ENCODE measurements around the gene TBC1D14.
"Not testable (repeated sequence)": the region's sequence is repeated elsewhere in the genome, so short reads cannot be mapped to it uniquely, and the experiment has no call there.

The TBC1D14 gene

DNA sequence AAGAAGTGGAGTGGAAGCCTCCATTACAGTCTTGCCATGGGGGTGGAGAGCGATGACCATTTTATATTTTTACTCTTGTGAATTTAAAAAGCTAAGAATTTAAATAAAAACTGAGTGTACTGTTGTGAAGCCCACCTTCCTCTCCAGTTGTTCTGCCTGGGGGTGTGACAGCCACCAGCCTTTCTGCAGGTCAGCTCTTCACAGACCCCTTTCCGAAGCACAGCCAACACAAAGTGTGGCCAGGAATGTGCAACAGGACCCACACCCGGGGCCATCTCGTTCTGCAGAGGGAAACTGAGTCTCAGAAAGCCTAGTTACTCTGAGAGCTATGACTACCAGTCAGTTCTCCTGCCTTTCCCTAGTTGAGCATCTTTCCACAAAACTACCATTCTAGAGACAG is 156.9 kb downstream of the TBC1D14 start:
- no peak for DNase-seq

DNA sequence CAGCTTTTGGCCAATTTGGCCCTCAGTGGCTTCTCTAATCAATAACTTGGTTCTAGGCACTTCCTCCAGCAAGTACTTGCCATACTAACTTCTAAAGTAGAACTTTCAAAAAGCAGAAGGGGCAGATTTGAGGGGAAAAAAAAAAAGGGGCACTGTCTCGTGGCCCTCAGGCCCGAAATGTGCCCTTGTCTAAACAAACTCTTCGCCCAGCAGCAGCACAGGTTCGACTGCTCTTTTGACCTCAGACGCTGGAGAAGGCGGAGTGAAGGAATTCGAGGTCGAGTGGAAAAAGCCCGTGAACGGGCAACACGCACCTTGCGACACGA is 157.5 kb downstream of the TBC1D14 start:
- DNase-seq = peak in 1 of 4 experiments; percentile 63

DNA sequence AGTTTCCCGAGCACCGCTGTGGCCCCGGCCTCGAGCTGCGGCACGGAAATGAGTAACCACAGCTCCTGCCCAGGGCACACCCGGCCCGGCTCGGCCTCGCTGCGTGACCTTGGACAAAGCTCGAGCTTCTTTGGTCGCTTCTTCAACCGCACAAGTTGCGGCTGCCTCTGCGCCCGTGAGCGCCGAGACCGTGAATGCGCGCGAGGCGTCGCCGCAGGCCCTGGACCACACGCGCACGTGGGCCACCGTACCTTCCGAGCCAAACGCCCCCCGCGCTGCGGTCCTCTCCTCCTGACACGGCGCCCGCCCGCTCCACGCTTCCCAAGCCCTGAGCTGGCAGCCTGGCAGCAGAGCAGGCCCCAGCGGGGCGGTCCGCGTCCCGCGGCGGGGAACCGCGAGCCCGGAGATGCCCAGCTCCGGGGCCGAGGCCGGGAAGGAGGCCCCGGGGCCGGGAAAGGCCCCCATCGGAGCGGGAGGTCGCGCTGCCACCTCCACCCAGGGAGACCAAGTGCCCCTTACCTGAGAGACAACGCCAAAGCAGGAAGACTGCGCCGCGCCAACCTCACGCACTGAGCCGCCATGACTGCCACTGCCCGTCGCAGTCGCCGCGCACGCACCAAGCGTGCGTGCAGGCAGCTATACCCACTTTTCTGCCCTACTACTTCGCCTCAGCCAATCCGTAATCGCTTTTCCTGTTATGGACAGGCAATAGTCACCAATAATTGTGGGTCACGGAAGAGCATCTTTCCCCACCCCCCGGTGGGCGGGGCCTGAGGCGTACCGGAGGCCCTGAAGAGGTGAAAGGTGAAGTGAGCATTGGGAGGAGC is 158.0 kb downstream of the TBC1D14 start, which contains the start of gene GRPEL1:
Gene GRPEL1 (minus strand): TSS at position 613 of the 827 bp plus-strand sequence. CDS start 32 bp downstream, at position 581.
- peak; percentile 100 for DNase-seq

- DNase-seq = no peak
Measured at GRCh38 chr4:7068279-7068842, 158.7 kb downstream of the TBC1D14 start.

DNA sequence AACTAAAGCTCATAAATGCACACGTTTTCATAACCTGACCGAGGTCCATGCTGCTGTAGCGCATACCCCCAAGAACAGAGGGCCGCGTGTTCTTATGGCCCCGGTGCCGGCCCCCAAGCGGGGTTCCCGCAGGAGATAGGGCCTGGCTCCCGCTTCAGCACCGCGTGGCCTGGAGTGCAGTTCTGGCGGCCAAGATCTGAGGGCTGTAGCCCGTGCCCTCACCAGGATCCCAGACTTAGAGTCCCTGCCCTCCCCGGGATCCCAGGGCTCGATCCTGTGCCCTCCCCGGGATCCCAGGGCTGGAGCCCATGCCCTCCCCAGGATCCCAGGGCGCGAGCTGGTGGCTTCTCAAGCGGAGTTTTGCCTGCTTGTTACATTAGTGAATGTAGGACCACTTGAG is 159.3 kb downstream of the TBC1D14 start:
- peak in 1 of 4 experiments; percentile 44 for DNase-seq

DNA sequence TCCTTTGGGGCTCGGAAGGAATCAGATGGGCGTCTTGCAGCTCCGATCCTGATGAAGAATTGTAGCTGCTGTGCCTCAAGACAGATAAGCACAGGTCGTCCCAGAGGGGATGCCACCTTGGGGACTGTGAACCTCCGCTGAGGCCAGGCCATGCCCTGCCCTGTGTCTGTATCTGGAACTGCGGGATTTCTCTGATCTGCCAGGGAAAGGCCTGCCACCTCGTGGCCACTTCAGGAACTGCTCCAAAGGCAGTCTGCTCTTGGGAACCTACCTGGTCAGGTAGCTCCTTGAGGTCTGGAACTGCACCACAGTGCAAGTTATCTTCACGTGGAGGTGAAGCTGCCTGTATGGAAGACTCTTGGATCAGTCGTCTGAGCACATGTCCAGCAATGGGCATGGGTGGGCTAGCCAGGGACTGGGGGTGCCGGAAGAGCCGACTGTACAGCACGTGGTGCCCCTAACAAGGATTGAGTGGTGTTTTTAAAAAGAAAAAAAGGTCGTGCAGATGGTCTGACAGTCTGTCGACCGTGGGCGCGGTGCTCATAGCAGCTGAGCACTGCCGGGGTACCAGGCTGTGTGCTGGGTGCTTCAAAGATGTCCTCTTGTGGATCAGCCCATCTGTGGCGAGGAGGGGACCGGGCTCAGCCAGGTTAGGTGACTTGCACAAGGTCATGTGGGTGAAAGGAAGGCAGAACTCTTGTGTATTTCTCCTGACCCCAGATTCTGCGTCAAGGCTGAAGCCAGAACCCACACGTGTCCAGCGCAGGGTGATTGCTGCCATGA is 161.3 kb downstream of the TBC1D14 start:
- peak; percentile 87 to 91 (median 88) for DNase-seq

GRCh38 chr4:7073059-7073458 is 163.4 kb downstream of the TBC1D14 start:
- DNase-seq = no peak

DNA sequence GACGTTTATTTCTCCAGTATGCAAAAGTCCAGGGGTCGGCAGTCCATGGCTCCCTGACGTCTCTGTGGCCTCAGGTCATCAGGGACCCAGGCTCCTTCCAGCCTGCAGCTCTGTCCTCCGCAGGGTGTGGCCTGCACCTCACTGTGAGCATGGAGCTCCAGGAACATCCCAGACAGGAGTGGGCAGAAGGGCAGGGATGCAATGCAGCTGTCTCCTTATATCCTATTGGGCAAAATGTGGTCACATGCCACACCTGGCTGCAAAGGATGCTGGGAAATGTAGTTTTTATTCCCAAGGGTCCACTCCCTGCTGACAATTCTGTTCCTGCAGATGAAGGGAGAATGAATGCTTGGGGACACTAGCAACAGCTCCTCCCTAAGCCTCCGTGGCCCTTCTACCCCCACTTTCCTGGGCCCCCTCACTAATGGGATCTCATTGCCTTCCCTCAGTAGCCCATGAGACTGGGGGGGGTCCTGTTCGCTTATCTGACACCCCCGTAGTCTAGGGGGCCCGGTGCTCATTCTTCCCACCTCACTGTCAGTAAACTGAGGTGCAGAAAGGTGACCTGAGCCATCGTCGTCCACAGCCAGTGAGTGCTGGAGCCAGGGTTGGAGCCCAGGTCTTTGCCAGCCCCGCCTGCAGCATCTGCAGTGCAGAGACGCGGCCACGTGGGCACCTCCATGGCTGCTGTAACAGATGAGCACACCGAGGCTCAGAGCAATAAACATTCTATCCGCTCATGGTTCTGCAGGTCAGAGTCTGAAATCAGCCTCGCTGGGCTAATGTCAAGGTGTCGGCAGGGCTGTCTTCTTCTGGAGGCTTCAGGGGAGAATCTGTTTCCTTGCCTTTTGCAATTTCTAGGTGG is 164.1 kb downstream of the TBC1D14 start:
- DNase-seq = peak in 3 of 4 experiments; percentile 28 to 48 (median 34)

DNA sequence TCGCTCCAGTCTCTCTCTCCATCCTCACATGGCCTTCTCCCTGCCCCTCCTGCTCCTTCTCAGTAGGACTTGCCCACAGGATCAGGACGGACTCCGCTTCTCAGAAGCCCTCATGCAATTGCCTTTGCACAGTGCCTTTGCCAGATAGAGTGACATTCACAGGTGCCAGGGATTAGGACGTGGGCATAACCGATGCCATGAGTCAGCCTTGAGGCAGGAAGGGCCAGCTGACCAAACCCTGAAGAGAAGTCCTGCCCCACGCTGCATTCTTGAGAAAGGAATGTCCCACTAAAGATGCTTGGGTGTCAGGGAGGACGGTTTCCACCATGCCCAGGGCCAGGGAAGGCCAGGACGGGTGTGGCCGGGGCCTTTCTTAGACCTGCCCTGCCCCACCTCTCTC is 164.8 kb downstream of the TBC1D14 start:
- no peak for DNase-seq

- DNase-seq = no peak
Measured at GRCh38 chr4:7075962-7076695, 166.5 kb downstream of the TBC1D14 start.

- DNase-seq = no peak
Measured at GRCh38 chr4:7076696-7077082, 167.1 kb downstream of the TBC1D14 start.

DNA sequence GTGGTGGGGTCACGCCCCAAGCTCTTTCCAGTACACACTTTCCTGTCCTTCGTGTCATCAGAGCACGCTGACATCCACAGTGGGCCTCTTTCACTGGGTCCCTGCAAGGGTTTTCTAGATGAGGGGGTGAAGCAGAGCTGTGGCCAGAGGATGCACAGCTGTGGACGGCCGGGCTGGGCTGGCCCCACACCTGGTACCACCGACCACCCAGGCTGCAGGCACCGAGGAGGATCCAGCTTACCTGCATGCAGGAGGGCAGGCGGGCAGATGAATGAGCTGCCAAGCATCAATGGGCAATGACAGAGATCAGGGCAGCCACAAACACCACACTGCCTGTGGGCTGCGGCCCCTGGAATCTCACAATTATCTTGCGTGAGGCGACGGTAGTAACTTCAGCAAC is 167.7 kb downstream of the TBC1D14 start:
- no peak for DNase-seq

- DNase-seq = no peak
Measured at GRCh38 chr4:7078025-7078424, 168.4 kb downstream of the TBC1D14 start.

- DNase-seq = not testable (repeated sequence)
Measured at GRCh38 chr4:7079483-7079882, 169.9 kb downstream of the TBC1D14 start.

- not testable (repeated sequence) for DNase-seq
Measured at GRCh38 chr4:7079909-7080308, 170.3 kb downstream of the TBC1D14 start.

Data from suppressor macrophage (primary cell).